Measurements from ENCODE around the gene PPP1CA.

DNA sequence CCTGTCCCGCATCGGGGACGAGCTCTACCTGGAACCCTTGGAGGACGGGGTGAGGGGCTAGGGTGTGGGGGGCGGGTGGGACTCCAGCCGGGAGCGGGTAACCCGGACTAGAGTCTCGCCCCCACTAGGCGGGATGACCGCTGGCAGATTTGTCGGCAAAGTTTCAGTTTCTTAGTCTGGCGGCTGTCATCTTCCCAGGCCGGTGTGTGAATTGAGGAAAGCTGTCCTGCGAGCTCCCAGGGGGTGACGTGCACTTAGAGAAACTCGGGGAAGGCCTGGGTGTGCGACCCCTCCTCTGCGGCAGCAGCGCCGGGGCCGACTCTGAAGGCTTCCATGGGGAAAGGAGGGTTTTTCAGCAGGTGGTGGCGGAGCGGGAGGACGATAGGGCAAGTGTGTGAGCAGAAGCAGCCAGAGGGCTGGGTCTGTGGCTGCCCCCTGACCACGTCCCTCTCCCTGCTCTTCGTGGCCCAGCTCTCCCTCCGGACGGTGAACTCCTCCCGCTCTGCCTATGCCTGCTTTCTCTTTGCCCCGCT is 9.4 kb downstream of the PPP1CA start:
- TF ChIP-seq CTCF (conservative IDR thresholded peaks at IDR 0.05; ENCODE audit: low read depth, low read length) (no peak), EZH2 (IDR thresholded peaks at IDR 0.05; ENCODE audit: low read length, unreplicated experiment) (no peak)
